ENCODE results near the gene PLCXD3.
"Not testable (repeated sequence)": the region's sequence is repeated elsewhere in the genome, so short reads cannot be mapped to it uniquely, and the experiment has no call there.

PLCXD3 gene

DNA sequence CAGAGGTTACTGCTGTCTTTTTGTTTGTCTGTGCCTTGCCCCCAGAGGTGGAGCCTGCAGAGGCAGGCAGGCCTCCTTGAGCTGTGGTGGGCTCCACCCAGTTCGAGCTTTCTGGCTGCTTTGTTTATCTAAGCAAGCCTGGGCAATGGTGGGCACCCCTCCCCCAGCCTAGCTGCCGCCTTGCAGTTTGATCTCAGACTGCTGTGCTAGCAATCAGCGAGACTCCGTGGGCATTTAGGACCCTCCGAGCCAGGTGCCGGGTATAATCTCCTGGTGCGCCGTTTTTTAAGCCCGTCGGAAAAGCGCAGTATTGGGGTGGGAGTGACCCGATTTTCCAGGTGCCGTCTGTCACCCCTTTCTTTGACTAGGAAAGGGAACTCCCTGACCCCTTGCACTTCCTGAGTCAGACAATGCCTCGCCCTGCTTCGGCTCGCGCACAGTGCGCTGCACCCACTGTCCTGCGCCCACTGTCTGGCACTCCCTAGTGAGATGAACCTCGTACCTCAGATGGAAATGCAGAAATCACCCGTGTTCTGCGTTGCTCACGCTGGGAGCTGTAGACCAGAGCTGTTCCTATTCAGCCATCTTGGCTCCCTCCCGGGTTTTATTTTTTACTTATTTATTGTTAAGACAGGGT is 16.8 kb downstream of the PLCXD3 start:
- DNase-seq (ENCODE audit: low read depth in 2 of 2), result not testable (repeated sequence)

GRCh38 chr5:41485533-41485932 is 24.9 kb downstream of the PLCXD3 start:
- no peak for DNase-seq (ENCODE audit: low read depth in 2 of 2)

DNA sequence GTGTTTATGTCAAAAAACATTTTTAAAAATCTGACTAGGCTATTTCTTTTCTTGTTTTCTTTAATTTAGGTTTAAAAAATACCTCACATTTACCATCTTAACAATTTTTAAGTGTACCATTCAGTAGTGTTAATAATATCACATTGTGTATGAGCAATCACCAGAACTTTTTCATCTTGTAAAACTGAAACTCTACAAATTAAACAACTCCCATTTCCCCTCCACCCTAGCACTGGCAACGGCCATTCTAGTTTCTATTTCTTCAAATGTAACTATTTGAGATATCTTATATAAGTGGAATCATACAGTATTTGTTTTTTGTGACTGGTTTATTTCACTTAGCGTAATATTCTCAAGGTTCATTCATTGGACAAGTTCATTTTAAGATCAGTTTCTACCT is 27.7 kb downstream of the PLCXD3 start:
- no peak for DNase-seq (ENCODE audit: low read depth in 2 of 2)

GRCh38 chr5:41482173-41482572 is 28.2 kb downstream of the PLCXD3 start:
- no peak for DNase-seq (ENCODE audit: low read depth in 2 of 2)

DNA sequence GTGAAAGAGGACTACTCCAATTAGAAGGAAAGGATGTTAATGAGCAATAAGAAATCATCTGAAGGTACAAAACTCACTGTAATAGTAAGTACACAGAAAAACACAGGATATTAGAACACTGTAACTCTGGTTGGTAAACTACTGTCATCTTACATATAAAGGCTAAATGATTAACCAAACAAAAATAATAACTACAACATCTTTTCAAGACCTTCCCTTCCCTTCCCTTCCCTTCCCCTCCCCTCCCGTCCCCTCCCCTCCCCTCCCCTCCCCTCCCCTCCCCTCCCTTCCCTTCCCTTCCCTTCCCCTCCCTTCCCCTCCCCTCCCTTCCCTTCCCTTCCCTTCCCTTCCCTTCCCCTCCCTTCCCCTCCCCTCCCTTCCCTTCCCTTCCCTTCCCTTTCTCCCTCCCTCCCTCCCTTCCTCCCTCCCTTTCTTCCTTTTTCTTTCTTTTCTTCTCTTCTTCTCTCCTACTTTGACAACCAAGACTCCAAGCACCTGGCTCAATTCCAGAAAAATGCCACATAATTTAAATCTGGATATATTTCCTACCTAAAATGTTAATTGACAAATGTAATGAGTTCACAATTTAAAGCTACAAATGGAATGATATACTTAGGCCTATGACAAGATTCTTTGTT is 38.7 kb downstream of the PLCXD3 start:
- not testable (repeated sequence) for DNase-seq (ENCODE audit: low read depth in 2 of 2)

DNA sequence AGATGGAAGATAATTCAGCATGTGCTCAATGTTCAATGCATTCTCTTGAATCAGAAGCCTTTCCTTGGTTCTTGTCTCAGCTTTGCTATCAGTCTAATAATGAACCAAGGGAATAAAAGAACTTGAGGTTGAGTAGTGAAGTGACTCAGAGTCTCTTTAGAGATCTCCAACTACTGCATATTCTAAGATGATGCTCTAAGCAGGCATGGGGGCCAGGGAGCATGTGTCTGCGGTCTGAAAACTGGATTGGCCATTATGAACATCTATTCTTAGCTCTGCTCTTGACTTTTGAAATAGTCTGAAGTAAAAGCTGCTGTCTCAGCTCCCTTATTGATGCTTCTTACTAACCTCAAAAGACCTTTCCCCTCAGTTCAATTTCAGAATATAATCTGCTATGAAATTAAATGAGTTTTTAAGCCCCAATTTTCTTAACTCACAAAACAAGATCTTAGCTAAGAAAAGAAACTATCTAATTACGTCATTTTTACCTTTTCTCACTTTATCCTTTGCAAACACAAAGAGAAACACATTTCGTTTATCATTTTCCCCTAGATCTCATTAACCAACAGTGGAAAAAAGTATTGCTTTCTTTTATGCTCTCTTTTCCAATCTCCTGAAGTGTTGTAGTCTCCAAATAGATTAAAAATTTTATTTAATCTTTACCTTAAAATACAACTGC is 44.8 kb downstream of the PLCXD3 start:
- DNase-seq (ENCODE audit: low read depth in 2 of 2), result no peak

- no peak for DNase-seq (ENCODE audit: low read depth in 2 of 2)
Observed at GRCh38 chr5:41459557-41459956, 50.8 kb downstream of the PLCXD3 start.

GRCh38 chr5:41457094-41457493 is 53.3 kb downstream of the PLCXD3 start:
- no peak for DNase-seq (ENCODE audit: low read depth in 2 of 2)

- no peak for DNase-seq (ENCODE audit: low read depth in 2 of 2)
Observed at GRCh38 chr5:41452506-41452905, 57.9 kb downstream of the PLCXD3 start.

GRCh38 chr5:41447650-41448510 is 62.5 kb downstream of the PLCXD3 start:
- DNase-seq (ENCODE audit: low read depth in 2 of 2), result no peak

DNA sequence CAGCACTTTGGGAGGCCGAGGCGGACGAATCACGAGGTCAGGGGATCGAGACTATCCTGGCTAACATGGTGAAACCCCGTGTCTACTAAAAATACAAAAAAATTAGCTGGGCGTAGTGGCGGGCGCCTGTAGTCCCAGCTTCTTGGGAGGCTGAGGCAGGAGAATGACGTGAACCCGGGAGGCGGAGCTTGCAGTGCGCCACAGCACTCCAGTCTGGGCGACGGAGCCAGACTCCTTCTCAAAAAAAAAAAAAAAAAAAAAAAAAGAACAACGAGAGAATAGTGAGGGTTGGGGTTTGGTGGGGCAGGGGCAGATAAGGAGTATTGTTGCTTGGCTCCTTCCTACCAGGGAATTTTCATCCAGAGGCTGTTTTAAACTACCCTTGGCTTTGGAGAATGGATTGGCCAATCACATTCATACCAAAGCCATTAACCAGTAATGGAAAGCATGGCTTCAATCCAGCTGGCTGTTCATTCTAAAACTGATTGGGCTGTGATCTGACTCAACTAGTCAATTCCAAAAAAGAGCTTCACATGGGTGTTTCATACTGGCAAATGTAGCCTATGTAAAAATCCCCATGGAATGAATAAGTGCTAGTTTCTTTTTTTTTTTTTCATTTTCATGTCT is 64.4 kb downstream of the PLCXD3 start:
- DNase-seq (ENCODE audit: low read depth in 2 of 2), result no peak

GRCh38 chr5:41435276-41435675 is 75.1 kb downstream of the PLCXD3 start:
- no peak for DNase-seq (ENCODE audit: low read depth in 2 of 2)

GRCh38 chr5:41433552-41434181 is 76.7 kb downstream of the PLCXD3 start:
- DNase-seq (ENCODE audit: low read depth in 2 of 2), result no peak

DNA sequence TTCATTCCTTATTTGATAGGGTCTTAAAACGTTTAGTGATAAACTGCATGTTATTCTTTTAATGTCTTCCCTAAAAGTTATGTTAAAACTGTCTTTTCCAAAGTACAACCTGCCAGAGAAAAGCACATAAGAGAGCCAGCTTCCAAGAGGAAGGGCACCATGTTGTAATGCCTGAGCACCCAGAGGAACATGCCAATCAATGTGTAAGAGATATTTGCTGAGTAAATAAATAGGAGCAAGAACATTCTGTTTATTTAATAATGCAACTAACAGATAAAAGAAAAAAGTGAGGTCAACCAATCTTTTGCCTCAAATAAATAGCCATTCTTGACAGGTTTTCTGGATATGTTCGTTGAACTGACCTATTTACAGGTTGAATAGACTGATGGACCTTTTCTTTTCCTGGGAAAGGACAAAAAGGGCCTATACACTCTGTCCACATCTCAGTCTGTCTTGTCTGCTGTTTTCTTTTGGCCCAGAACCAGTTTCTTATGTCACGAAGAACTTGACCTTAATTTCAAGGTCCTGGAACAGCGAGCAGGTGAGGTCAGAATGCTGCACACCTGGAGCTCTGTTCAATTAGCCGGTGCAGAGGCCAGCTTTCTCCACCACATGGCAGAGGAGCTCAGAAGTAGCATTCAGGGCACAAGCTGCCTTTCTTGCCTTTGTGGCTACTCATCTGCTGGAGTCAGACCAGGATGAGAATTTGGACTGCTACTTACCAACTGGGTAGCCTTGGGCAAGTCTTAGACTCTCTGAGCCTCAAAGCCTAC is 77.7 kb downstream of the PLCXD3 start:
- no peak for DNase-seq (ENCODE audit: low read depth in 2 of 2)

DNA sequence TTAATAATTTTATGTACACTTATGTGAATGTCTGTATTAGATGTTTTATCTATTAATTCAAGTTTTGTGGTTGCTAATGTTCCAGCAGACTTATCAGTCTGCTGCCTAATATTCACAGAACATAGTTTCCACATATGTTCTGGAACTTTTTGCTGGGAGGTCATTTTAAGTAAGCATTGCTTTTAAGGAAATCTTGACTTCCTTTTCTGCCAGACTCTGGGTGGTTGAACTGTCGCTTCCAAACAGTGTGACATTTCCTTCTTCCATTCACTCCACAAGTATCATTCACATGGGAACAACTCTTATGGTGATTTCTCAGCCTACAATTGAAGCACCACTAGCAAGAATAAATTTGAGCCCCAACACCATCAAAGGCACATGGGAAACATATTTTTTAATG is 82.9 kb downstream of the PLCXD3 start:
- DNase-seq (ENCODE audit: low read depth in 2 of 2), result no peak

DNA sequence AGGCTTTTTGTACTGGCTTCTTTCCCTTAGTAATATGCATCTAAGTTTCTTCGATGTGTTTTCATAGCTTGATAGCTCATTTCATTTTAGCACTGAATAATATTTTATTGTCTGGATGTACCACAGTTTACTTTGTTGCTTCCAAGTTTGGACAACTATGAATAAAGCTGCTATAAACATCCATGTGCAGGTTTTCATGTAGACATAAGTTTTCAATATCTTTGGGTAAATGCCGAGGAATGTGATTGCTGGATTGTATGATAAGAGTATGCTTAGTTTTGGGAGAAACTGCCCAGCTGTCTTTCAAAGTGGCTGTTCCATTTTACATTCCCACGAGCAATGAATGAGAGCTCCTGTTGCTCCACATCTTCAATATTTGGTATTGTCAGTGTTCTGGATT is 84.7 kb downstream of the PLCXD3 start:
- DNase-seq (ENCODE audit: low read depth in 2 of 2), result no peak

- no peak for DNase-seq (ENCODE audit: low read depth in 2 of 2)
Observed at GRCh38 chr5:41420492-41421067, 89.8 kb downstream of the PLCXD3 start.

DNA sequence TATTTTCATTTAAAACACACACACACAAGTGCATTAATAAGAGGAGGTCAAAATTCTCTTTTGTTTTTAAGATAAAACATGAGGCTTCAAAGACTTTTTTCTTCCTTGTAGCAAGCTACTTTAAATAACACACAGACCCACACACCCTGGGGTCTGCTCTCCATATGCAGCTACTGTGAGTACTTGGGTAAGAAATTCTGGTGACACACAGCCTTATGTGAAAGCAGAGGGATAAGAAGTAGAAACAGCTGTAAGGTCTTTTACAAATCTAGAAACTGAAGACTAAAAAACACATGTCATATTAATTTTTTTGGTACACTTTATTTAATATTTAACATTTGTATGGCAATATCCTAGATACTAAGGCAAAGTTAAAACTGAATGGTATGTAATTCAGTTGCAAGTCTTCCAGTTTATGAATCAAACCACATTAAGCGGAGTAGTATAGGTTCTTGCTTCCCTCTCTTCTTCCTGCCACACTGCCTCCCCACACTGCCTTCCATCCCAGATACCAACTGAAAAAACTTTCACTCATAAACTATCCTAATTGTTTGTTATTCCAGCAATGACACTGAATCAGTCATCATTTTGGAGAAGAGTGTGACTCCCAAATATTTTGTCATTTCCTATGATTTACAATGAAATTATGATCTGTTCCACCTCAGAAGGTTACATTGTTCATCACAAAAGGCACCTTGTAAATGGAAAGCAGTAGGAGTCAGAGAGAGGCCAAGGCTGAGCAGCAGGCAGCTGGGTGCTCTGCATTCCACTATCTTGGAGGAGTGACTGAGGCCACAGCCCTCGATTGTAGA is 92.0 kb downstream of the PLCXD3 start:
- no peak for DNase-seq (ENCODE audit: low read depth in 2 of 2)

DNA sequence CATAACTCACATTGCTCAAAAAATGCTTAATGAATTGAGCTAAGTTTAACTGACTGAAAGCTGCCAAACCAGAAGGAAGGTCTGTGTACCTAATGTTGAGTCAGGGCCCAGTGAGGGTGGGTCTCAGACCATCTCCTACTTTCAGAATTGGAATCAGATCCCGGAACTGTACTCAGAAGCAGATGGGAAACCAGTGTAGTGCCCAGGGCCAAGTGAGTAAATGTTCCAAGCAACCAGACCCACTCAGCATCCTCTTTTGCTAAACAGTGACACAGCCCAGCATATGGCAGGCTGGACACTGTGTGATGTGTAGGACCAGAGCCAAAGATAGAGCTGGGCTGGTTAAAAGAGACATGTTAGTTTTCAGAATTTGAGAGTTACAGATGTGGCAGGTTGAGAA is 94.1 kb downstream of the PLCXD3 start:
- no peak for DNase-seq (ENCODE audit: low read depth in 2 of 2)

Data from activated CD8-positive, alpha-beta memory T cell treated with anti-CD3 and anti-CD28 coated beads for 4 hours (primary cell).